Suprapubic skin (tissue), 4 donors: Measurements from ENCODE around the gene PSMC3. TPM values are rescaled to one million over a fixed set of nuclear protein-coding genes. Genes with fewer than 3 reads are reported as not detected.

Experiments used
- DNase-seq, 2 donors: peaks; one replicate each; pipeline ENCODE4 v3.0.0-alpha.2; 2019; ENCODE audit warnings: low spot score in 2 of 2
- H3K27ac ChIP-seq: fragments of 200-600 bp; sonication (generic); one replicate; pipeline ENCODE4 v1.5.1; 2019
- H3K27me3 ChIP-seq: fragments of 200-600 bp; sonication (generic); one replicate; pipeline ENCODE4 v1.5.1; 2019
- H3K36me3 ChIP-seq: fragments of 200-600 bp; sonication (generic); one replicate; pipeline ENCODE4 v1.5.1; 2019
- H3K4me1 ChIP-seq: fragments of 200-600 bp; sonication (generic); one replicate; pipeline ENCODE4 v1.5.1; 2019
- H3K4me3 ChIP-seq: fragments of 200-600 bp; sonication (generic); one replicate; pipeline ENCODE4 v1.5.1; 2019; ENCODE audit warnings: mild to moderate bottlenecking
- H3K9me3 ChIP-seq: fragments of 200-600 bp; sonication (generic); one replicate; pipeline ENCODE4 v1.5.1; 2019
- CTCF ChIP-seq, 2 donors: fragments of 200-600 bp in 1 of 2; fragments of 450-650 bp in 1 of 2; sonication (generic) in 1 of 2; IDR thresholded peaks; one replicate each; pipeline ENCODE4 v1.5.1; 2016 to 2019; ENCODE audit warnings: antibody characterized with exemption in 2 of 2, mild to moderate bottlenecking in 1 of 2, moderate library complexity in 1 of 2
- EP300 ChIP-seq: sonication (generic); formaldehyde crosslinking; IDR thresholded peaks from one replicate; pipeline ENCODE4 v1.6.1; 2017; ENCODE audit warnings: antibody characterized with exemption
- POLR2A ChIP-seq, 2 donors: fragments of 450-650 bp; IDR thresholded peaks; one replicate each; pipeline ENCODE4 v1.6.1; 2017; ENCODE audit warnings: antibody characterized with exemption in 2 of 2, mild to moderate bottlenecking in 2 of 2, moderate library complexity in 2 of 2
- POLR2AphosphoS5 ChIP-seq, 3 donors: sonication (generic); formaldehyde crosslinking; IDR thresholded peaks; one replicate each; pipeline ENCODE4 v1.6.1; 2017; ENCODE audit warnings: antibody characterized with exemption in 3 of 3
- WGBS: methylation state at CpG from one replicate; pipeline ENCODE4 v1.1.5; 2018; 5-methylcytosine and 5-hydroxymethylcytosine counted together
- total RNA-seq, 4 donors: library from RNA; depleted of rRNA; stranded (reverse); fragments of >200 nt; gene quantifications; one replicate each; pipeline ENCODE4 v1.1.0, GENCODE V29; 2016

PSMC3 gene
- total RNA-seq, 4 donors from 2014 or later: 52.5 to 124 (median 103) TPM

DNA sequence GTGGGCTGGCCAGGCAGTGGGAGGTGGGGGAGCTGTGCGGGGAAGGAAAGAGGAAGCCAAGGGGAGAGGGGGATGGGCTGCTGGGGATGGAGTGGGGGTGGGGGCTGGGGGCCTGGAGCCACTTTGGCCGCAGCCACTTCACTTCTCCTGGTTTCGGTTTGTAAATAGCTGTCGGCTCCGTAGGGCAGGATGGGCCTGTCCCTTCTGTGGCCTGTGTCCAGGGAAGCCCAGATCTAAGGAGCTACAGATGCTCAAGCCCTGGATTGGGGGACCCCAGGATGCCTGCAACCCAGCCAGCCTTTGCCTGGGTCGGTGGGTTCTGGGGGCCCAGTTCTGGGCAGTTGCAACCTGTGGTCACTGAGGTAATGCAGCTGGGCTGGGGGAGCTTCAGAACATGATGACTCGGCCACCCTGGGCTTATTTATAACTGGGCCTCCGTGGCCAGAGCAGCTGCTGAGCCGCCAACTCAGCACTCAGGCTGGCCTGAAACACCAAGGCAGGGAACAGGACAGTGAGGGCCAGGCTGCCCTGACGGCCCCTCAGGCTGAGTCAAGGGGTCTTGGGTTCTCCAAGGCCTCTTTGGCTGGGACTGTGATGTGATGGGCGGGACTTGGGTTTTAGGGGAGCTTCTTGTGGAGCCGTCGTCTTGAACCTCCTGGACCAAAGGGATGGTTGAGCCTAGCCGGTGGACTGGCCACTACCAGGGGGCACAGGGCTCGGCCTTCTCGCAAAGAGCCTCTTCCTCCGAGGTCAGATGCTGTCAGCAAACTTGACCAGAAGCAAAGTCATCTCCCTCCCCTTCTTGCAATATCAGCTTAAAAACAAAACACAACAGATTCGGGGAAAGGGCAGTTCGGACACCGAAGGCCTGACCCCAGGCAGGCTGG lies 32.8 kb downstream of the PSMC3 start:
- Histone ChIP-seq H3K36me3 (no peaks in the 10 kb centered on the region), H3K4me1 (peaks cover 35% of the 10 kb centered on the region), H3K4me3 (no peak overlapping the region), H3K27me3 (no peaks in the 10 kb centered on the region), H3K27ac (peak overlapping the region; percentile 89), H3K9me3 (no peaks in the 10 kb centered on the region)
- DNase-seq: peak in 1 of 2 donors; percentile 63
- 86% methylated on average over 17 of the region's 20 CpGs for WGBS
- no peak for TF ChIP-seq EP300
- TF ChIP-seq POLR2AphosphoS5 (IDR thresholded peaks at IDR 0.05): no peak
- TF ChIP-seq POLR2A (IDR thresholded peaks at IDR 0.05): no peak

- Histone ChIP-seq H3K4me3 (no peak overlapping the region), H3K9me3 (no peaks in the 10 kb centered on the region), H3K36me3 (no peaks in the 10 kb centered on the region), H3K27ac (peak overlapping the region; percentile 89), H3K4me1 (peaks cover 37% of the 10 kb centered on the region), H3K27me3 (no peaks in the 10 kb centered on the region)
- peak in 1 of 2 donors; percentile 69 for DNase-seq
- TF ChIP-seq POLR2A (IDR thresholded peaks at IDR 0.05): no peak
- no peak for TF ChIP-seq POLR2AphosphoS5 (IDR thresholded peaks at IDR 0.05)
- TF ChIP-seq CTCF (IDR thresholded peaks at IDR 0.05): no peak
- no peak for TF ChIP-seq EP300
- 66% methylated on average over 8 of the region's 14 CpGs for WGBS
Measured at GRCh38 chr11:47392546-47393162, 33.6 kb downstream of the PSMC3 start.

GRCh38 chr11:47391711-47392432 lies 34.4 kb downstream of the PSMC3 start:
- Histone ChIP-seq H3K9me3 (no peaks in the 10 kb centered on the region), H3K27ac (peak overlapping the region; percentile 10), H3K4me1 (peaks cover 39% of the 10 kb centered on the region), H3K36me3 (no peaks in the 10 kb centered on the region), H3K4me3 (no peak overlapping the region), H3K27me3 (no peaks in the 10 kb centered on the region)
- DNase-seq: no peak
- 90% methylated on average over 16 of the region's 16 CpGs for whole genome bisulfite sequencing
- TF ChIP-seq POLR2A (IDR thresholded peaks at IDR 0.05) (no peak), EP300 (no peak), CTCF (IDR thresholded peaks at IDR 0.05) (no peak), POLR2AphosphoS5 (IDR thresholded peaks at IDR 0.05) (no peak)

DNA sequence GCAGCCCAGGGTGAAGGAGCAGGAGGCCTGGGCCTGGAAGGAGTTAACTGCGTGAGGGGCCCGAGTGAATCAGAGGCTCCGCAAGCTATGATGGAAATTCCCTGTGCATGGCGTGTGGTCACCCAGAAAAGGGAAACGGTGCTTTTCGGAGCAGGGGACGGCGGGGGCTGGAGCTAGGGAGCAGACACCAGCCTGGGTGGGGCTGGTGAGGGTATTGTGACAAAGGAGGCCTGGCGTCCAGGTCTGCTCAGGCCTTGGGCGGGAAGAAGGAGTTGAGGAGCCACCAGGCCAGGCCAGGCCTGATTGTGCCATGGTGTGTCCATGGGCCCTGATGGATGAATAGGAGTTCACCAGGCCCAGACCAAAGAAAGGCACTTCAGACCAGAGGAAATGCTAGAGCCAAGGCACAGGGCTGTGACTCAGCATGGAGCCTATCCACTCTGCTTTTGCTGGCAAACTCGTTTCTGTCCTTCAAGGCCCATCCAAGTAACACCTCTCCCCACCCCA lies 35.1 kb downstream of the PSMC3 start:
- no peaks in the 10 kb centered on the region for H3K27me3 ChIP-seq
- DNase-seq: peak in 1 of 2 donors; percentile 74
- H3K36me3 ChIP-seq: no peaks in the 10 kb centered on the region
- TF ChIP-seq CTCF (IDR thresholded peaks at IDR 0.05): no peak
- no peak for TF ChIP-seq POLR2A (IDR thresholded peaks at IDR 0.05)
- TF ChIP-seq EP300: no peak
- no peak for TF ChIP-seq POLR2AphosphoS5 (IDR thresholded peaks at IDR 0.05)
- H3K4me3 ChIP-seq: no peak overlapping the region
- H3K4me1 ChIP-seq: peaks cover 39% of the 10 kb centered on the region
- no peaks in the 10 kb centered on the region for H3K9me3 ChIP-seq
- H3K27ac ChIP-seq: peak overlapping the region; percentile 10
- WGBS: 78% methylated on average over 11 of the region's 11 CpGs

DNA sequence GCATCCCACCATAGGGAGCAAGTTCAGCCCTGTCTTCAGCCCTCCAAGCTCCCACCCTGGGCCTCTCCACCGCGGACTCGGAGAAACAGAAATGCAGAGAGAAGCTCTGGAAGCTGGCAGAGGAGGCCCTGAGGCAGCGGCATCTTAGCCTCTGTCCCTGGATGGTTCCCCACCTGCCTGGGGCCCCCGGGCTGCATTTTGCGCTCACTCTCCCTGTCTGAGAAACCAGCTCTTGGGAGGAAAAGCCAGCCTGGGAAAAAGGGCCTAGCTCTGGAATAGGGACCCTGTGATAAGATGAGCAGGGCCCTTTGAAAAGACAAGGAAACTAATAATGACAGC lies 35.8 kb downstream of the PSMC3 start:
- no peaks in the 10 kb centered on the region for H3K9me3 ChIP-seq
- H3K27me3 ChIP-seq: no peaks in the 10 kb centered on the region
- TF ChIP-seq POLR2AphosphoS5 (IDR thresholded peaks at IDR 0.05) (no peak), POLR2A (IDR thresholded peaks at IDR 0.05) (no peak), CTCF (IDR thresholded peaks at IDR 0.05) (no peak), EP300 (no peak)
- no peak overlapping the region for H3K4me3 ChIP-seq
- DNase-seq: no peak
- no peaks in the 10 kb centered on the region for H3K36me3 ChIP-seq
- peaks cover 35% of the 10 kb centered on the region for H3K4me1 ChIP-seq
- 79% methylated on average over 6 of the region's 6 CpGs for whole genome bisulfite sequencing
- peak overlapping the region; percentile 8 for H3K27ac ChIP-seq
